ENCODE data around the gene CD160. TPM values are rescaled to one million over a fixed set of nuclear protein-coding genes. Genes with fewer than 3 reads are reported as not detected.

Gene CD160
- total RNA-seq, 1 experiment from 2014 or later, result not detected

DNA sequence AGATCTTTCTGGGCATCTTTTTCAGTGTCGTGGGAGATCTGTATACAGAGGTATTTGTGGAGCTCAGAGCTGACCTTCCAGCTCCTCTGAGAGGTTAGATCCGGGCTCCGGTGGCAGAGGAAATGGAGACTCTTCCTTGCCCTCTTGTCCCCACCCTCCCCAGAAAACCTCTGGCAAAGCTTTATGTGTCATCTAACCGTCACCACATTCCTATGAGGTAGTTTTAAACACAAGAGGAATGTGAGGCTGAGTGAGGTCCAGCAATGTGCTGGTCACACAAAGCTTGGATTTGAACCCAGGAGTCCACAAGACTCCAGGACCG lies 1.2 kb downstream of the CD160 start:
- Mint-ChIP-seq H3K4me3 (peak overlapping the region in 1 of 2 experiments; percentile 64; a peak in 3 of 5 replicates), H3K4me1 (peaks cover 5 to 15% of the 10 kb centered on the region in 2 experiments; a peak in 3 of 4 replicates), H3K27me3 (ENCODE audit: low read depth) (peaks cover 40% of the 10 kb centered on the region), H3K9me3 (no peaks in the 10 kb centered on the region), H3K36me3 (ENCODE audit: insufficient read depth in 1 of 3, low read depth in 3 of 3) (no peaks in the 10 kb centered on the region), H3K27ac (no peak overlapping the region)
- H3K9ac ChIP-seq (ENCODE audit: extremely low read depth, insufficient read length, low read length), result no peak overlapping the region
- no peaks in the 10 kb centered on the region for H3K27me3 ChIP-seq (ENCODE audit: insufficient read depth, low read length)
- no peak overlapping the region for H3K56ac ChIP-seq (ENCODE audit: insufficient read length, low read depth, low read length)
- H3K4ac ChIP-seq (ENCODE audit: low read depth, low read length), result no peak overlapping the region
- no peak overlapping the region for H3T11ph ChIP-seq (ENCODE audit: low read length)
- no peak overlapping the region for H3K18ac ChIP-seq (ENCODE audit: insufficient read length, low read depth, low read length)
- TF ChIP-seq, protein P1, sequence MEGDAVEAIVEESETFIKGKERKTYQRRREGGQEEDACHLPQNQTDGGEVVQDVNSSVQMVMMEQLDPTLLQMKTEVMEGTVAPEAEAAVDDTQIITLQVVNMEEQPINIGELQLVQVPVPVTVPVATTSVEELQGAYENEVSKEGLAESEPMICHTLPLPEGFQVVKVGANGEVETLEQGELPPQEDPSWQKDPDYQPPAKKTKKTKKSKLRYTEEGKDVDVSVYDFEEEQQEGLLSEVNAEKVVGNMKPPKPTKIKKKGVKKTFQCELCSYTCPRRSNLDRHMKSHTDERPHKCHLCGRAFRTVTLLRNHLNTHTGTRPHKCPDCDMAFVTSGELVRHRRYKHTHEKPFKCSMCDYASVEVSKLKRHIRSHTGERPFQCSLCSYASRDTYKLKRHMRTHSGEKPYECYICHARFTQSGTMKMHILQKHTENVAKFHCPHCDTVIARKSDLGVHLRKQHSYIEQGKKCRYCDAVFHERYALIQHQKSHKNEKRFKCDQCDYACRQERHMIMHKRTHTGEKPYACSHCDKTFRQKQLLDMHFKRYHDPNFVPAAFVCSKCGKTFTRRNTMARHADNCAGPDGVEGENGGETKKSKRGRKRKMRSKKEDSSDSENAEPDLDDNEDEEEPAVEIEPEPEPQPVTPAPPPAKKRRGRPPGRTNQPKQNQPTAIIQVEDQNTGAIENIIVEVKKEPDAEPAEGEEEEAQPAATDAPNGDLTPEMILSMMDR (conservative IDR thresholded peaks at IDR 0.05), result no peak
- H4K5ac ChIP-seq (ENCODE audit: insufficient read length, low read depth, low read length), result no peak overlapping the region
- H2BK5ac ChIP-seq (ENCODE audit: insufficient read length, low read length), result no peak overlapping the region
- H2AK5ac ChIP-seq (ENCODE audit: insufficient read length, low read length), result no peak overlapping the region
- H3K23me2 ChIP-seq (ENCODE audit: insufficient read length, low read depth, low read length, poor library complexity, severe bottlenecking), result peaks cover 4% of the 10 kb centered on the region
- H2BK15ac ChIP-seq (ENCODE audit: low read depth, low read length), result no peak overlapping the region
- WGBS (ENCODE audit: extremely low coverage, insufficient read length, low lambda C conversion rate), result no CpG with 5 or more reads among the region's 5 CpGs
- no peaks in the 10 kb centered on the region for H3K79me2 ChIP-seq (ENCODE audit: insufficient read depth, low read length)
- H2BK120ac ChIP-seq (ENCODE audit: low read depth, low read length, poor library complexity, severe bottlenecking), result no peak overlapping the region
- no peak overlapping the region for H2BK20ac ChIP-seq (ENCODE audit: low read depth, low read length, poor library complexity, severe bottlenecking)
- H4K8ac ChIP-seq (replicated peaks; ENCODE audit: insufficient read length, low read depth, low read length), result no peak overlapping the region
- no peaks in the 10 kb centered on the region for H3K4me1 ChIP-seq (ENCODE audit: insufficient read depth, low read length)
- no peak overlapping the region for H2AFZ ChIP-seq (ENCODE audit: low read length)
- H3K4me2 ChIP-seq (ENCODE audit: insufficient read depth, insufficient read length, low read length), result peak overlapping the region; percentile 36
- H3K79me1 ChIP-seq (ENCODE audit: insufficient read depth, low read depth, low read length, poor library complexity, severe bottlenecking), result no peaks in the 10 kb centered on the region
- no peak overlapping the region for H3K27ac ChIP-seq (ENCODE audit: insufficient read length, low read depth, low read length)
- no peak overlapping the region for H4K91ac ChIP-seq (ENCODE audit: insufficient read length, low read depth, low read length)
- no peak overlapping the region for H3K23ac ChIP-seq (ENCODE audit: insufficient read length, low read depth, low read length)
- H3K14ac ChIP-seq (ENCODE audit: insufficient read depth, low read length), result no peak overlapping the region
- DNase-seq, result no peak
- no peaks in the 10 kb centered on the region for H3K9me3 ChIP-seq (ENCODE audit: control insufficient read depth, low read depth, low read length)
- no peak overlapping the region for H2BK12ac ChIP-seq (ENCODE audit: insufficient read length, low read depth, low read length)
- H4K20me1 ChIP-seq (ENCODE audit: control insufficient read depth, insufficient read depth, insufficient read length), result no peaks in the 10 kb centered on the region
